Measurements from ENCODE around the gene MORN1. TPM values are rescaled to one million over a fixed set of nuclear protein-coding genes. Genes with fewer than 3 reads are reported as not detected.

MORN1 gene
- total and polyA plus RNA-seq, 9 donors: 4.3 to 9.3 (median 7.5) TPM

GRCh38 chr1:2382621-2383361 is 8.6 kb downstream of the MORN1 start:
- Histone ChIP-seq H3K4me1 (ENCODE audit: control insufficient read depth, insufficient read depth, low read length) (peaks cover 56% of the 10 kb centered on the region), H3K4me3 (ENCODE audit: low read length) (no peak overlapping the region), H3K36me3 (ENCODE audit: control insufficient read depth, insufficient read depth, low read length) (peaks cover 8% of the 10 kb centered on the region), H3K27ac (ENCODE audit: low read length) (no peak overlapping the region), H3K27me3 (ENCODE audit: control insufficient read depth, insufficient read depth, low read length) (no peaks in the 10 kb centered on the region), H3K9me3 (replicated peaks; ENCODE audit: control insufficient read depth, low read depth, low read length) (no peaks in the 10 kb centered on the region)
- WGBS (ENCODE audit: insufficient coverage): 53% methylated on average over 9 of the region's 13 CpGs
- no peak for DNase-seq

GRCh38 chr1:2381741-2382620 is 9.4 kb downstream of the MORN1 start:
- H3K4me3 ChIP-seq (ENCODE audit: low read length): no peak overlapping the region
- peaks cover 61% of the 10 kb centered on the region for H3K4me1 ChIP-seq (ENCODE audit: control insufficient read depth, insufficient read depth, low read length)
- H3K27me3 ChIP-seq (ENCODE audit: control insufficient read depth, insufficient read depth, low read length): no peaks in the 10 kb centered on the region
- DNase-seq: peak; percentile 88
- H3K36me3 ChIP-seq (ENCODE audit: control insufficient read depth, insufficient read depth, low read length): peaks cover 2% of the 10 kb centered on the region
- peak overlapping the region; percentile 20 for H3K27ac ChIP-seq (ENCODE audit: low read length)
- no peaks in the 10 kb centered on the region for H3K9me3 ChIP-seq (replicated peaks; ENCODE audit: control insufficient read depth, low read depth, low read length)
- 50% methylated on average over 28 of the region's 28 CpGs for WGBS (ENCODE audit: insufficient coverage)

- peaks cover 63% of the 10 kb centered on the region for H3K4me1 ChIP-seq (ENCODE audit: control insufficient read depth, insufficient read depth, low read length)
- H3K27ac ChIP-seq (ENCODE audit: low read length): peak overlapping the region; percentile 20
- peak; percentile 46 for DNase-seq
- H3K9me3 ChIP-seq (replicated peaks; ENCODE audit: control insufficient read depth, low read depth, low read length): no peaks in the 10 kb centered on the region
- H3K27me3 ChIP-seq (ENCODE audit: control insufficient read depth, insufficient read depth, low read length): no peaks in the 10 kb centered on the region
- no peak overlapping the region for H3K4me3 ChIP-seq (ENCODE audit: low read length)
- H3K36me3 ChIP-seq (ENCODE audit: control insufficient read depth, insufficient read depth, low read length): no peaks in the 10 kb centered on the region
- WGBS (ENCODE audit: insufficient coverage): 57% methylated on average over 26 of the region's 32 CpGs
These were observed 10.3 kb downstream of the MORN1 start for GRCh38 chr1:2380816-2381591.

GRCh38 chr1:2379733-2380404 is 11.5 kb downstream of the MORN1 start:
- no peak for DNase-seq
- H3K4me3 ChIP-seq (ENCODE audit: low read length): no peak overlapping the region
- H3K27me3 ChIP-seq (ENCODE audit: control insufficient read depth, insufficient read depth, low read length): no peaks in the 10 kb centered on the region
- 91% methylated on average over 16 of the region's 23 CpGs for WGBS (ENCODE audit: insufficient coverage)
- no peaks in the 10 kb centered on the region for H3K9me3 ChIP-seq (replicated peaks; ENCODE audit: control insufficient read depth, low read depth, low read length)
- H3K36me3 ChIP-seq (ENCODE audit: control insufficient read depth, insufficient read depth, low read length): no peaks in the 10 kb centered on the region
- peaks cover 62% of the 10 kb centered on the region for H3K4me1 ChIP-seq (ENCODE audit: control insufficient read depth, insufficient read depth, low read length)
- no peak overlapping the region for H3K27ac ChIP-seq (ENCODE audit: low read length)

GRCh38 chr1:2378956-2379732 is 12.2 kb downstream of the MORN1 start:
- Histone ChIP-seq H3K27me3 (ENCODE audit: control insufficient read depth, insufficient read depth, low read length) (no peaks in the 10 kb centered on the region), H3K9me3 (replicated peaks; ENCODE audit: control insufficient read depth, low read depth, low read length) (no peaks in the 10 kb centered on the region), H3K4me3 (ENCODE audit: low read length) (no peak overlapping the region), H3K27ac (ENCODE audit: low read length) (peak overlapping the region; percentile 65), H3K4me1 (ENCODE audit: control insufficient read depth, insufficient read depth, low read length) (peaks cover 57% of the 10 kb centered on the region), H3K36me3 (ENCODE audit: control insufficient read depth, insufficient read depth, low read length) (no peaks in the 10 kb centered on the region)
- 72% methylated on average over 9 of the region's 18 CpGs for WGBS (ENCODE audit: insufficient coverage)
- no peak for DNase-seq

DNA sequence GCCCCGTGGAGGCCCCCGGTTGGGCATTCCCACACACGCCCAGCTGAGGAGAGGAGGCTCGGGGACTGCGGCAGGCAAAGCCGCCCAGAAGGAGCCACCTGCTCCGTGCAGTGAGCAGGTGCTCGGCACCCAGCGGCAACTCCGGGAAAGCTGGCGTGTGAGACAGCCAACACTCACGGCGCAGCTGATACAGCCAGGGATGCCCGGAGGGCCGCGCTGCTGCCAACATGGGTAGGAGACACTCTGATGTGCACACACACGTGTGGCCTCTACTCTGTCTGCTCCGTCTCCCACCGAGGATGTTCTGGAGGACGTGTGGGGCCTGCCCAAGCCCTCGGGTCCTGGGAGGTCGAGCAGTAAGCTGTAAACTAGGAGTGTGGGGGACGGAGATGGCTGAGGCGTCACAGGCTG is 12.9 kb downstream of the MORN1 start:
- peak overlapping the region; percentile 65 for H3K27ac ChIP-seq (ENCODE audit: low read length)
- H3K9me3 ChIP-seq (replicated peaks; ENCODE audit: control insufficient read depth, low read depth, low read length): no peaks in the 10 kb centered on the region
- peaks cover 57% of the 10 kb centered on the region for H3K4me1 ChIP-seq (ENCODE audit: control insufficient read depth, insufficient read depth, low read length)
- WGBS (ENCODE audit: insufficient coverage): 75% methylated on average over 24 of the region's 24 CpGs
- H3K36me3 ChIP-seq (ENCODE audit: control insufficient read depth, insufficient read depth, low read length): no peaks in the 10 kb centered on the region
- H3K27me3 ChIP-seq (ENCODE audit: control insufficient read depth, insufficient read depth, low read length): no peaks in the 10 kb centered on the region
- H3K4me3 ChIP-seq (ENCODE audit: low read length): no peak overlapping the region
- DNase-seq: peak; percentile 68

GRCh38 chr1:2377751-2378440 is 13.5 kb downstream of the MORN1 start:
- WGBS (ENCODE audit: insufficient coverage): 78% methylated on average over 15 of the region's 16 CpGs
- DNase-seq: no peak
- Histone ChIP-seq H3K27me3 (ENCODE audit: control insufficient read depth, insufficient read depth, low read length) (no peaks in the 10 kb centered on the region), H3K9me3 (replicated peaks; ENCODE audit: control insufficient read depth, low read depth, low read length) (no peaks in the 10 kb centered on the region), H3K27ac (ENCODE audit: low read length) (peak overlapping the region; percentile 9), H3K4me1 (ENCODE audit: control insufficient read depth, insufficient read depth, low read length) (peaks cover 57% of the 10 kb centered on the region), H3K36me3 (ENCODE audit: control insufficient read depth, insufficient read depth, low read length) (no peaks in the 10 kb centered on the region), H3K4me3 (ENCODE audit: low read length) (no peak overlapping the region)

GRCh38 chr1:2376931-2377672 is 14.3 kb downstream of the MORN1 start:
- no peak for DNase-seq
- Histone ChIP-seq H3K36me3 (ENCODE audit: control insufficient read depth, insufficient read depth, low read length) (no peaks in the 10 kb centered on the region), H3K9me3 (replicated peaks; ENCODE audit: control insufficient read depth, low read depth, low read length) (no peaks in the 10 kb centered on the region), H3K27me3 (ENCODE audit: control insufficient read depth, insufficient read depth, low read length) (no peaks in the 10 kb centered on the region), H3K4me1 (ENCODE audit: control insufficient read depth, insufficient read depth, low read length) (peaks cover 57% of the 10 kb centered on the region), H3K27ac (ENCODE audit: low read length) (no peak overlapping the region), H3K4me3 (ENCODE audit: low read length) (no peak overlapping the region)
- WGBS (ENCODE audit: insufficient coverage): 73% methylated on average over 21 of the region's 25 CpGs
